GM04503 (cell line): ENCODE measurements around the gene ENHO.
A peak's percentile ranks its signal among the peaks of the same experiment; 100 is the strongest.

ENCODE experiments used
- DNase-seq: peaks from one replicate; pipeline ENCODE4 v3.0.0-alpha.2; 2012; ENCODE audit warnings: low read depth

ENHO gene

GRCh38 chr9:34522971-34523797 lies at the start of gene ENHO:
TSS of gene ENHO (minus strand) at chr9:34522990. CDS start at chr9:34521695, 1,295 bp downstream.
- DNase-seq = no peak

- no peak for DNase-seq
Measured at GRCh38 chr9:34572092-34572491, 49.3 kb upstream of the ENHO start.

GRCh38 chr9:34571481-34571810 lies 48.7 kb upstream of the ENHO start:
- no peak for DNase-seq

- DNase-seq = no peak
Measured at GRCh38 chr9:34570809-34571480, 48.2 kb upstream of the ENHO start.

- no peak for DNase-seq
Measured at GRCh38 chr9:34570376-34570775, 47.6 kb upstream of the ENHO start.

GRCh38 chr9:34568774-34569173 lies 46.0 kb upstream of the ENHO start:
- DNase-seq = no peak

GRCh38 chr9:34568133-34568532 lies 45.3 kb upstream of the ENHO start:
- no peak for DNase-seq

GRCh38 chr9:34566972-34567371 lies 44.2 kb upstream of the ENHO start:
- DNase-seq = no peak

- DNase-seq = no peak
Measured at GRCh38 chr9:34566322-34566721, 43.5 kb upstream of the ENHO start.

- no peak for DNase-seq
Measured at GRCh38 chr9:34565856-34566255, 43.1 kb upstream of the ENHO start.

GRCh38 chr9:34564617-34565016 lies 41.8 kb upstream of the ENHO start:
- DNase-seq = no peak

GRCh38 chr9:34563262-34563661 lies 40.5 kb upstream of the ENHO start:
- no peak for DNase-seq

- no peak for DNase-seq
Measured at GRCh38 chr9:34562135-34562745, 39.5 kb upstream of the ENHO start.

- no peak for DNase-seq
Measured at GRCh38 chr9:34560599-34561214, 37.9 kb upstream of the ENHO start.

GRCh38 chr9:34559624-34560455 lies 37.0 kb upstream of the ENHO start:
- DNase-seq = peak; percentile 27

- DNase-seq = no peak
Measured at GRCh38 chr9:34558919-34559623, 36.3 kb upstream of the ENHO start.

- no peak for DNase-seq
Measured at GRCh38 chr9:34558364-34558763, 35.6 kb upstream of the ENHO start.

GRCh38 chr9:34557426-34558321 lies 34.9 kb upstream of the ENHO start:
- no peak for DNase-seq

GRCh38 chr9:34556949-34557348 lies 34.2 kb upstream of the ENHO start:
- DNase-seq = no peak

GRCh38 chr9:34555936-34556525 lies 33.2 kb upstream of the ENHO start:
- DNase-seq = no peak
